Mesenchymal stem cell (in vitro differentiated cells and primary cell): ENCODE results near the gene PSTPIP1.

Source experiments
- DNase-seq: peaks from one replicate; pipeline ENCODE4 v3.0.0-alpha.2; 2013
- H2AFZ ChIP-seq: one replicate; pipeline ENCODE4 v1.6.1; 2013; ENCODE audit warnings: low read depth, mild to moderate bottlenecking, control low read depth, inconsistent platforms, low read length, moderate library complexity
- H2AK5ac ChIP-seq: 2 replicates; pipeline ENCODE4 v1.6.1; 2013; ENCODE audit warnings: low read length, moderate library complexity, mild to moderate bottlenecking, inconsistent platforms; ENCODE audit not compliant: severe bottlenecking
- H2BK120ac ChIP-seq: one replicate; pipeline ENCODE4 v1.6.1; 2013; ENCODE audit warnings: low read depth, mild to moderate bottlenecking, inconsistent platforms, low read length, moderate library complexity
- H2BK12ac ChIP-seq, 2 experiments: one replicate each; pipeline ENCODE4 v1.6.1; 2013; ENCODE audit warnings: inconsistent platforms in 2 of 2, low read length in 2 of 2, mild to moderate bottlenecking in 2 of 2, moderate library complexity in 2 of 2, control low read depth in 1 of 2
- H2BK15ac ChIP-seq: one replicate; pipeline ENCODE4 v1.6.1; 2013; ENCODE audit warnings: mild to moderate bottlenecking, low read depth, inconsistent platforms; ENCODE audit not compliant: poor library complexity, severe bottlenecking
- H2BK5ac ChIP-seq: 2 replicates; pipeline ENCODE4 v1.6.1; 2013; ENCODE audit warnings: low read depth, mild to moderate bottlenecking, low read length, control low read depth, inconsistent platforms; ENCODE audit not compliant: poor library complexity, severe bottlenecking
- H3K14ac ChIP-seq, 2 experiments: one replicate each; pipeline ENCODE4 v1.6.1; 2013; ENCODE audit warnings: inconsistent platforms in 2 of 2, low read length in 2 of 2, control low read depth in 1 of 2, mild to moderate bottlenecking in 1 of 2, moderate library complexity in 1 of 2
- H3K18ac ChIP-seq, 2 experiments: one replicate each; pipeline ENCODE4 v1.6.1; 2013; ENCODE audit warnings: inconsistent platforms in 2 of 2, low read length in 2 of 2, control low read depth in 1 of 2, low read depth in 1 of 2, mild to moderate bottlenecking in 1 of 2
- H3K23ac ChIP-seq, 2 experiments: one replicate each; pipeline ENCODE4 v1.6.1; 2013; ENCODE audit warnings: inconsistent platforms in 2 of 2, low read length in 2 of 2, mild to moderate bottlenecking in 2 of 2, moderate library complexity in 2 of 2, control low read depth in 1 of 2
- H3K27ac ChIP-seq: 2 replicates; pipeline ENCODE4 v1.5.1; 2013; ENCODE audit warnings: mild to moderate bottlenecking, moderate library complexity, low read length, control low read depth, inconsistent platforms; ENCODE audit not compliant: poor library complexity, severe bottlenecking
- H3K27me3 ChIP-seq, 2 experiments: 2 replicates each; pipeline versions ENCODE4 v1.6.1 to v1.7.0; 2013; ENCODE audit warnings: low read length in 2 of 2, mild to moderate bottlenecking in 2 of 2, moderate library complexity in 2 of 2, control low read depth in 1 of 2, inconsistent platforms in 1 of 2; ENCODE audit not compliant: control insufficient read depth in 1 of 2, insufficient read depth in 1 of 2
- H3K36me3 ChIP-seq, 2 experiments: 2 replicates each; pipeline versions ENCODE4 v1.6.1 to v1.7.0; 2013; ENCODE audit warnings: low read length in 2 of 2, control low read depth in 1 of 2, inconsistent platforms in 1 of 2, low read depth in 1 of 2, mild to moderate bottlenecking in 1 of 2; ENCODE audit not compliant: insufficient read depth in 2 of 2, control insufficient read depth in 1 of 2
- H3K4ac ChIP-seq, 2 experiments: one replicate each; pipeline ENCODE4 v1.6.1; 2013; ENCODE audit warnings: inconsistent platforms in 2 of 2, low read length in 2 of 2, mild to moderate bottlenecking in 2 of 2, moderate library complexity in 2 of 2, control low read depth in 1 of 2, low read depth in 1 of 2
- H3K4me1 ChIP-seq: 2 replicates; pipeline ENCODE4 v1.6.1; 2013; ENCODE audit warnings: low read depth, low read length, control low read depth; ENCODE audit not compliant: control insufficient read depth, insufficient read depth
- H3K4me2 ChIP-seq: 2 replicates; pipeline ENCODE4 v1.6.1; 2013; ENCODE audit warnings: low read length, mild to moderate bottlenecking, inconsistent platforms; ENCODE audit not compliant: poor library complexity, severe bottlenecking
- H3K4me3 ChIP-seq, 2 experiments: 2 replicates each; pipeline versions ENCODE4 v1.5.1 to v1.7.0; 2013; ENCODE audit warnings: low read length in 2 of 2, mild to moderate bottlenecking in 2 of 2, control low read depth in 1 of 2, low read depth in 1 of 2; ENCODE audit not compliant: insufficient read depth in 1 of 2
- H3K79me1 ChIP-seq: replicated peaks from 2 replicates; pipeline ENCODE4 v1.6.1; 2013; ENCODE audit warnings: mild to moderate bottlenecking, control low read depth, low read length, inconsistent platforms; ENCODE audit not compliant: poor library complexity, severe bottlenecking
- H3K9ac ChIP-seq: 2 replicates; pipeline ENCODE4 v1.7.0; 2013; ENCODE audit warnings: mild to moderate bottlenecking, low read length, moderate library complexity
- H3K9me3 ChIP-seq: 2 replicates; pipeline ENCODE4 v1.7.0; 2013; ENCODE audit warnings: mild to moderate bottlenecking, low read length; ENCODE audit not compliant: control insufficient read depth
- H4K8ac ChIP-seq: one replicate; pipeline ENCODE4 v1.6.1; 2013; ENCODE audit warnings: inconsistent platforms, mild to moderate bottlenecking, low read length, moderate library complexity
- H4K91ac ChIP-seq: one replicate; pipeline ENCODE4 v1.6.1; 2013; ENCODE audit warnings: mild to moderate bottlenecking, low read length, inconsistent platforms
- WGBS: methylation state at CpG from one replicate; pipeline ENCODE4 v1.1.7; 2013; ENCODE audit warnings: mixed read lengths; 5-methylcytosine and 5-hydroxymethylcytosine counted together

Gene PSTPIP1

GRCh38 chr15:77060546-77060945, 65.6 kb downstream of the PSTPIP1 start:
- Histone ChIP-seq H3K79me1 (peaks cover 12% of the 10 kb centered on the region), H2BK5ac (no peak overlapping the region), H2BK12ac (no peak overlapping the region), H3K9ac (peak overlapping the region; percentile 82), H2BK15ac (no peak overlapping the region), H2AFZ (no peak overlapping the region), H4K8ac (no peak overlapping the region), H3K18ac (no peak overlapping the region), H3K36me3 (peaks cover 0 to 10% of the 10 kb centered on the region in 2 experiments), H3K4ac (no peak overlapping the region), H3K27me3 (no peaks in the 10 kb centered on the region), H2BK120ac (no peak overlapping the region), H3K14ac (no peak overlapping the region), H3K4me3 (peak overlapping the region in 1 of 2 experiments; percentile 57), H3K9me3 (no peaks in the 10 kb centered on the region), H3K23ac (no peak overlapping the region), H3K27ac (no peak overlapping the region), H2AK5ac (no peak overlapping the region), H4K91ac (no peak overlapping the region), H3K4me2 (no peak overlapping the region), H3K4me1 (peaks cover 6% of the 10 kb centered on the region)
- DNase-seq = no peak

DNA sequence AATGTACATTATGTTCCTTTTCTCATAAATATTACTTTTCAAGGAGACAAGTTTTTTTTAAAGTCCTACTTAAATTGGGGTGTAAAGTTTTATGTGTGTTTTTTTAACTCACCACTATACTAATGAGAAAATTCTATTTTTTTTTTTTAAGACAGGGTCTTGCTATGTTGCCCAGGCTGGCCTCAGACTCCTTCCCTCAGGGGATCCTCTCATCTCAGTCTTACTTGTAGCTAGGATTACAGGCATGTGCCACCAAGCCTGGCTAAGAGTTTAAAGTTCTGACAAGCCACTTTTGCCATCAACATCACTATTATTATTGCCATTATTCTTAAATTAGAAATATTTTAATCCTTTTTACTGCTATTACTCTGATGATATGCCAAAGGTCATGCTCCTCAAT, 68.3 kb downstream of the PSTPIP1 start:
- no peak overlapping the region for H3K4me3 ChIP-seq
- H3K18ac ChIP-seq = no peak overlapping the region
- H2AFZ ChIP-seq = no peak overlapping the region
- no peak overlapping the region for H3K4me2 ChIP-seq
- peak overlapping the region; percentile 82 for H3K9ac ChIP-seq
- H4K91ac ChIP-seq = no peak overlapping the region
- no peak overlapping the region for H2BK120ac ChIP-seq
- H2BK12ac ChIP-seq = no peak overlapping the region
- H3K79me1 ChIP-seq = peaks cover 2% of the 10 kb centered on the region
- H3K27me3 ChIP-seq = no peaks in the 10 kb centered on the region
- no peak overlapping the region for H4K8ac ChIP-seq
- H3K14ac ChIP-seq = no peak overlapping the region
- no peak overlapping the region for H3K27ac ChIP-seq
- no peak for DNase-seq
- H3K36me3 ChIP-seq = peaks cover 0 to 2% of the 10 kb centered on the region in 2 experiments
- no peaks in the 10 kb centered on the region for H3K9me3 ChIP-seq
- no peak overlapping the region for H3K4ac ChIP-seq
- H2BK5ac ChIP-seq = no peak overlapping the region
- peaks cover 4% of the 10 kb centered on the region for H3K4me1 ChIP-seq
- no peak overlapping the region for H2BK15ac ChIP-seq
- H3K23ac ChIP-seq = no peak overlapping the region
- H2AK5ac ChIP-seq = no peak overlapping the region

DNA sequence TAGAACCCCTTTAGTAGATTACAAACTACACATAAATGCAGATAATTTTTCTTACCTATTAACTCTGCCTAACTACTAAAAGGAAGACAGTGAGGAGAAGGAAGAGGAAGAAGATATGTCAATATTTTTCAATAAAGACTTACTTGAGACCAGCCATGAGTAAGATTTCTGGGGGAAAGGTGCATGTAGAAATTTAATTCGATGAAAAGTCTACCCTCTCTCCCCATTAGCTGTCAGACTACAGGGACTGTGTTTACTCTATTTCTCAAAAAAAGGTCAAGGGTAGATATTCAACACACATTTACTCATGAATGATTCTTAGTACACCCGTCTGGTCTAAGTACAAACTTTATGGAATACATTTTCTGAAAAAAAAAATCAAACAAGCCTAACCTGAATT, 69.1 kb downstream of the PSTPIP1 start:
- no peak overlapping the region for H2BK120ac ChIP-seq
- H3K9ac ChIP-seq = peak overlapping the region; percentile 50
- no peak overlapping the region for H2BK15ac ChIP-seq
- H3K27ac ChIP-seq = no peak overlapping the region
- peaks cover 4% of the 10 kb centered on the region for H3K4me1 ChIP-seq
- no peaks in the 10 kb centered on the region for H3K27me3 ChIP-seq
- no peak overlapping the region for H2AFZ ChIP-seq
- peaks cover 0 to 7% of the 10 kb centered on the region in 2 experiments for H3K36me3 ChIP-seq
- H3K79me1 ChIP-seq = peaks cover 1% of the 10 kb centered on the region
- no peak overlapping the region for H3K23ac ChIP-seq
- WGBS = 86% methylated on average over 1 of the region's 2 CpGs
- H2BK5ac ChIP-seq = no peak overlapping the region
- H3K4ac ChIP-seq = no peak overlapping the region
- no peak overlapping the region for H3K18ac ChIP-seq
- H2AK5ac ChIP-seq = no peak overlapping the region
- no peak overlapping the region for H3K14ac ChIP-seq
- H3K4me3 ChIP-seq = no peak overlapping the region
- H4K8ac ChIP-seq = no peak overlapping the region
- no peak overlapping the region for H3K4me2 ChIP-seq
- H2BK12ac ChIP-seq = no peak overlapping the region
- no peaks in the 10 kb centered on the region for H3K9me3 ChIP-seq
- DNase-seq = no peak
- H4K91ac ChIP-seq = no peak overlapping the region

GRCh38 chr15:77064539-77065308, 69.8 kb downstream of the PSTPIP1 start:
- no peak overlapping the region for H4K91ac ChIP-seq
- H3K36me3 ChIP-seq = peaks cover 0 to 9% of the 10 kb centered on the region in 2 experiments
- no peak overlapping the region for H3K4ac ChIP-seq
- no peak overlapping the region for H2AK5ac ChIP-seq
- peak overlapping the region; percentile 53 for H3K27ac ChIP-seq
- no peak overlapping the region for H3K4me2 ChIP-seq
- no peak overlapping the region for H2BK120ac ChIP-seq
- H3K14ac ChIP-seq = no peak overlapping the region
- no peak overlapping the region for H2AFZ ChIP-seq
- peak overlapping the region; percentile 1 for H3K9ac ChIP-seq
- H3K27me3 ChIP-seq = no peaks in the 10 kb centered on the region
- H3K9me3 ChIP-seq = no peaks in the 10 kb centered on the region
- H3K4me3 ChIP-seq = no peak overlapping the region
- 99% methylated on average over 3 of the region's 6 CpGs for WGBS
- no peak overlapping the region for H3K18ac ChIP-seq
- peaks cover 1% of the 10 kb centered on the region for H3K79me1 ChIP-seq
- no peak overlapping the region for H2BK15ac ChIP-seq
- no peak overlapping the region for H2BK12ac ChIP-seq
- DNase-seq = peak; percentile 24
- H2BK5ac ChIP-seq = no peak overlapping the region
- H4K8ac ChIP-seq = no peak overlapping the region
- H3K23ac ChIP-seq = no peak overlapping the region
- H3K4me1 ChIP-seq = peaks cover 6% of the 10 kb centered on the region
